Kidney (tissue), 14 donors: ENCODE results near the gene SEMA6A. TPM values are rescaled to one million over a fixed set of nuclear protein-coding genes. Genes with fewer than 3 reads are reported as not detected.

ENCODE experiments used
- DNase-seq, 5 donors: peaks; one replicate each; pipeline ENCODE4 v3.0.0-alpha.2; 2013 to 2020
- FAIRE-seq: peaks from 2 replicates; lab custom pipeline; 2012; peaks lifted over from hg19 to GRCh38; lab: Jason Lieb, UNC
- H3K27ac ChIP-seq, 2 donors: one replicate each; pipeline ENCODE4 v1.7.0; 2013; ENCODE audit warnings: low read depth in 2 of 2, low read length in 2 of 2, inconsistent platforms in 1 of 2
- H3K27me3 ChIP-seq: one replicate; pipeline ENCODE4 v1.7.1; 2013; ENCODE audit warnings: low read length, inconsistent platforms; ENCODE audit not compliant: control insufficient read depth, insufficient read depth
- H3K36me3 ChIP-seq, 3 donors: one replicate each; pipeline versions ENCODE4 v1.7.0 to v1.7.1; 2013; ENCODE audit warnings: low read length in 3 of 3, control low read depth in 1 of 3, inconsistent platforms in 1 of 3; ENCODE audit not compliant: insufficient read depth in 3 of 3, control insufficient read depth in 2 of 3
- H3K4me1 ChIP-seq, 3 donors: one replicate each; pipeline versions ENCODE4 v1.7.0 to v1.7.1; 2013; ENCODE audit warnings: low read length in 3 of 3, inconsistent platforms in 1 of 3, low read depth in 1 of 3; ENCODE audit not compliant: control insufficient read depth in 2 of 3, insufficient read depth in 2 of 3
- H3K4me3 ChIP-seq, 3 donors: one replicate each; pipeline versions ENCODE4 v1.7.0 to v1.8.1; 2013; ENCODE audit warnings: low read length in 3 of 3, control low read depth in 1 of 3, inconsistent platforms in 1 of 3
- H3K9ac ChIP-seq, 3 donors: one replicate each; pipeline versions ENCODE4 v1.7.0 to v1.7.1; 2013; ENCODE audit warnings: low read length in 3 of 3, control low read depth in 1 of 3, inconsistent platforms in 1 of 3
- H3K9me3 ChIP-seq, 3 donors: one replicate each; pipeline versions ENCODE4 v1.7.0 to v1.7.1; 2013; ENCODE audit warnings: low read length in 3 of 3, control low read depth in 1 of 3, inconsistent platforms in 1 of 3; ENCODE audit not compliant: control insufficient read depth in 2 of 3, insufficient read depth in 1 of 3
- CTCF ChIP-seq: IDR thresholded peaks from 3 replicates; pipeline ENCODE4 v1.5.1; 2012; ENCODE audit warnings: mild to moderate bottlenecking, moderate library complexity, borderline replicate concordance; ENCODE audit not compliant: insufficient read depth; ENCODE audit errors: extremely low read depth
- intact Hi-C: fragments of 100-400 bp; cut with DNase I; formaldehyde crosslinking; loops from one replicate; pipeline ENCODE4 v1.11.1; 2022
- polyA plus RNA-seq: library from polyadenylated mRNA; stranded (reverse); fragments of 350-450 nt; fragmentation: Illumina TruSeq; extraction: RNeasy Lipid Tissue Mini Kit (QIAGEN cat#74804); gene quantifications from one replicate; pipeline ENCODE4 v1.2.3, GENCODE V29; 2014; ENCODE audit warnings: low read depth, low replicate concordance; ENCODE audit not compliant: insufficient read depth
- total RNA-seq: library from RNA; stranded (reverse); fragmentation: NEBNext Ultra II Directional; extraction: Animal tissue kit (Norgen Biotek cat#: 25700); gene quantifications from one replicate; pipeline ENCODE4 v1.2.1, GENCODE V29; 2021
- donor health status: control.
- donor health status: control.
- donor health status: control.
- donor health status: control.
- donor health status: control.
- donor health status: DM: yes; HTN: yes; CAD: no.
- donor health status: Normal renal cell carcinoma (clear cell type).

The SEMA6A gene
- total and polyA plus RNA-seq, 2 donors from 2014 or later, result 4.0 to 51.6 TPM

- H3K9me3 ChIP-seq, result no peaks in the 10 kb centered on the region
- TF ChIP-seq CTCF, result no peak
- H3K27me3 ChIP-seq, result no peaks in the 10 kb centered on the region
- no peak overlapping the region for H3K4me3 ChIP-seq
- peaks cover 2 to 18% (median 9%) of the 10 kb centered on the region in 3 donors for H3K36me3 ChIP-seq
- FAIRE-seq (no peak), DNase-seq (no peak)
- H3K4me1 ChIP-seq, result no peaks in the 10 kb centered on the region
- intact Hi-C loops, result no loop called here
- H3K9ac ChIP-seq, result no peak overlapping the region
- no peak overlapping the region for H3K27ac ChIP-seq
Measured at GRCh38 chr5:116484645-116485044, 90.0 kb downstream of the SEMA6A start.

GRCh38 chr5:116482394-116482793 lies 92.2 kb downstream of the SEMA6A start:
- H3K36me3 ChIP-seq, result peaks cover 4 to 26% (median 18%) of the 10 kb centered on the region in 3 donors
- no peaks in the 10 kb centered on the region for H3K27me3 ChIP-seq
- FAIRE-seq (no peak), DNase-seq (no peak)
- intact Hi-C loops, result no loop called here
- no peak overlapping the region for H3K27ac ChIP-seq
- no peak for TF ChIP-seq CTCF
- no peak overlapping the region for H3K4me3 ChIP-seq
- no peak overlapping the region for H3K9ac ChIP-seq
- H3K9me3 ChIP-seq, result peaks cover 0 to 3% (median 1%) of the 10 kb centered on the region in 3 donors
- no peaks in the 10 kb centered on the region for H3K4me1 ChIP-seq

- Histone ChIP-seq H3K9ac (no peak overlapping the region), H3K27ac (no peak overlapping the region), H3K9me3 (peaks cover 2 to 12% (median 3%) of the 10 kb centered on the region in 3 donors), H3K4me3 (no peak overlapping the region), H3K36me3 (peaks cover 4 to 31% (median 13%) of the 10 kb centered on the region in 3 donors), H3K4me1 (no peaks in the 10 kb centered on the region), H3K27me3 (no peaks in the 10 kb centered on the region)
- intact Hi-C loops, result no loop called here
- no peak for TF ChIP-seq CTCF
- no peak for FAIRE-seq
- no peak for DNase-seq
Measured at GRCh38 chr5:116480894-116481510, 93.6 kb downstream of the SEMA6A start.
